Heart right ventricle (tissue), 16 donors: ENCODE data around the gene ZFAND2B. TPM values are rescaled to one million over a fixed set of nuclear protein-coding genes. Genes with fewer than 3 reads are reported as not detected.

Experiments used
- ATAC-seq, 8 donors: fragments of 200-7000 bp; cut with Tn5 transposase; one replicate each; pipeline ENCODE4 v1.9.1; 2020; ENCODE audit warnings: mild to moderate bottlenecking in 8 of 8, moderate library complexity in 8 of 8, moderate number of reproducible peaks in 1 of 8
- DNase-seq, 2 donors: peaks; one replicate each; pipeline ENCODE4 v3.0.0-alpha.2; 2020
- H3K27ac ChIP-seq, 10 donors: fragments of 200-600 bp; sonication (generic) in 2 of 10; one replicate each; pipeline versions ENCODE4 v1.5.0 to v1.8.0; 2020 to 2022; ENCODE audit warnings: mild to moderate bottlenecking in 3 of 10
- H3K27me3 ChIP-seq, 7 donors: fragments of 200-600 bp; one replicate each; pipeline ENCODE4 v1.8.0; 2021 to 2022; ENCODE audit warnings: mild to moderate bottlenecking in 2 of 7
- H3K36me3 ChIP-seq, 9 donors: fragments of 200-600 bp; sonication (generic) in 1 of 9; one replicate each; pipeline versions ENCODE4 v1.5.0 to v1.8.0; 2020 to 2022; ENCODE audit warnings: mild to moderate bottlenecking in 2 of 9
- H3K4me1 ChIP-seq, 9 donors: fragments of 200-600 bp; sonication (generic) in 1 of 9; one replicate each; pipeline versions ENCODE4 v1.5.0 to v1.8.0; 2020 to 2022; ENCODE audit warnings: mild to moderate bottlenecking in 4 of 9
- H3K4me3 ChIP-seq, 10 donors: fragments of 200-600 bp; sonication (generic) in 2 of 10; one replicate each; pipeline versions ENCODE4 v1.5.0 to v1.8.0; 2020 to 2022; ENCODE audit warnings: mild to moderate bottlenecking in 7 of 10, moderate library complexity in 2 of 10
- H3K9me3 ChIP-seq, 11 donors: fragments of 200-600 bp in 10 of 11; sonication (generic) in 2 of 11; one replicate each; pipeline versions ENCODE4 v1.5.0 to v1.8.0; 2013 to 2022; ENCODE audit warnings: mild to moderate bottlenecking in 2 of 11, control low read depth in 1 of 11, moderate library complexity in 1 of 11
- WGBS, 2 donors: extraction: QIAGEN DNeasy Blood & Tissue Kit; methylation state at CpG; one replicate each; pipeline ENCODE4 v1.1.7; 2013; ENCODE audit warnings: inconsistent platforms in 1 of 2; 5-methylcytosine and 5-hydroxymethylcytosine counted together
- intact Hi-C, 10 donors: fragments of 100-400 bp; cut with DNase I; formaldehyde crosslinking; loops; one replicate each; pipeline versions ENCODE4 v1.11.1 to v1.14.2; 2022
- polyA plus RNA-seq, 2 donors: library from polyadenylated mRNA; stranded (reverse); fragments of 200-250 nt; gene quantifications; one replicate each; pipeline ENCODE4 v1.2.3, GENCODE V29; 2013
- total RNA-seq, 10 donors: library from RNA; stranded (reverse); fragmentation: NEBNext Ultra II Directional in 3 of 10; extraction: Animal tissue kit (Norgen Biotek cat#: 25700) in 3 of 10; gene quantifications; one replicate each; pipeline versions ENCODE4 v1.2.1 to v1.2.4, GENCODE V29; 2021 to 2023
- TF ChIP-seq, protein P1 (sequence below), 9 donors: fragments of 200-600 bp; sonication (generic) in 2 of 9; IDR thresholded peaks; one replicate each; pipeline versions ENCODE4 v1.5.0 to v1.8.0; 2021 to 2022; ENCODE audit warnings: antibody characterized with exemption in 9 of 9, mild to moderate bottlenecking in 5 of 9, moderate library complexity in 1 of 9
- donor health status: Arrhythmogenic right ventricular cardiomyopathy.
- donor health status: ischemic (EF 13 %, LVEDD 7.1; RV severe dilation, severe dysfunction).
- donor health status: healthy with polysubstance abuse.
- donor health status: DM: no; HTN: yes; CAD: no.
- donor health status: DM: no; HTN: no; CAD: no.
- donor health status: ischemic (EF 25% LVEDD 6.9; RV normal size, moderate dysfunction).
- donor health status: ischemic (EF 25% LVEDD 5.7; RV mildly dilated, moderate dysfunction).
- donor health status: healthy.
- donor health status: DM: yes; HTN: yes; CAD: no.
- donor health status: Ischemic cardiomyopathy.
- donor health status: ischemic (EF 35%, LVEDD 5.7; RV mildly dilated, moderate dysfunction).
- donor health status: nonischemic (EF 11% LVEDD 7.7; RV severe dilation, severe dysfunction).
- donor health status: DM: yes; HTN: yes; CAD: no.
- donor health status: PGD.
- donor health status: ischemic (EF 29% LVEDD 5.4; RV normal size, mild dysfunction).
- donor health status: nonischemic (EF 23%, LVEDD 6.1; RV moderate dilation, normal function).

ZFAND2B gene
- total and polyA plus RNA-seq, 12 donors, result 11.5 to 40.8 (median 17.4) TPM

DNA sequence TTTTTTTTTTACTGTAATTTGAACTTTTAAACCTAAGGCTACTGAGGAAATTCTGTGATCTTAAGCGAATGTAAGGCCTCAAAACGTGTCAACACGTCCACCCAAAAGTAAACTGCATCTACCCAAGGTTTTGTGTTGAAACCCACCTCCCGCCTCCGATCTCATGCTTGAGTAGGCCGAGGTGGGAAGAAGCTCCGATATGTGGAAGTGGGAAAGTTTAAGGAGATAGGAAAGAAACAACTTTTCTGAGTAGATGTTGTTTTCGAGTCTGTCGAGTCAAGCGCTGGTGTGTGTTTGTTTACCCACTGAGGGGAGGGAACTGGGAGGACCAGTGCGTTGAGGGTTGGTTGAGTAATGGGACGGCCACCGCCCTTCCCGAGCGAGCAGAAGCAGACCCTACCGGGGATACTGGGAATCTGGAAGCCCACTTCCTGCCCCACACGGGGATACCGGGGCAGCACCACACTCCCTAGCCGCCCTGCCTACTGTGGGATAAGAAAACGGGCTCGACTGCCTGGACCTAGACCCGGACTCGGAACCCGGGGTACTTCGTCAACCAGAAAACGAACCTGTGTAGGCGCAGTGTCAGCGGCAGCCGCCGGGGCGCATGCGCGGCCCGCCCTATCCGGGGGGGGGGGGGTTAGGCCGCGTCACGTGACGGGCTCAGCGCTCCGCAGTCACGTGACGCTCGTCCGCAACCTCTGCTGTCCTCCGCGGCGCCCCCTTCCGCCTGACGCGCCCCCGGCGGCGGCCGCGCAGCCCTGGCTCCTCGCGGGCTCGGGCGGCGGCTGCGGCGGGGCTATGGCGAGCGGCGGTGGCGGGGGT is 28.8 kb upstream of the ZFAND2B start, which contains the start of gene RETREG2:
TSS of gene RETREG2 (plus strand) at position 724 of the 825 bp plus-strand sequence. CDS start at position 802, 78 bp downstream.
- Histone ChIP-seq H3K36me3 (peaks cover 4 to 63% (median 56%) of the 10 kb centered on the region in 9 donors), H3K4me3 (peak within 1 kb of the TSS; percentile 42 to 97 (median 92)), H3K27me3 (no peaks in the 10 kb centered on the region), H3K27ac (peak within 1 kb of the TSS; percentile 89 to 100 (median 99)), H3K9me3 (no peaks in the 10 kb centered on the region), H3K4me1 (peaks cover 11 to 58% (median 37%) of the 10 kb centered on the region in 9 donors)
- intact Hi-C loops, result loop anchor here in 8 of 10 donors (1.0 to 10.0 kb wide), 10 partner anchors 17 to 210 kb away; partner anchors contain the start of genes DNPEP (in 4 of the 8), ZFAND2B (in 4 of the 8), NHEJ1 (in 3 of the 8) and ABCB6 (in 2 of the 8)
- DNase-seq (peak; percentile 86 to 89), ATAC-seq (peak; percentile 77 to 93 (median 84))
- TF ChIP-seq, protein P1, sequence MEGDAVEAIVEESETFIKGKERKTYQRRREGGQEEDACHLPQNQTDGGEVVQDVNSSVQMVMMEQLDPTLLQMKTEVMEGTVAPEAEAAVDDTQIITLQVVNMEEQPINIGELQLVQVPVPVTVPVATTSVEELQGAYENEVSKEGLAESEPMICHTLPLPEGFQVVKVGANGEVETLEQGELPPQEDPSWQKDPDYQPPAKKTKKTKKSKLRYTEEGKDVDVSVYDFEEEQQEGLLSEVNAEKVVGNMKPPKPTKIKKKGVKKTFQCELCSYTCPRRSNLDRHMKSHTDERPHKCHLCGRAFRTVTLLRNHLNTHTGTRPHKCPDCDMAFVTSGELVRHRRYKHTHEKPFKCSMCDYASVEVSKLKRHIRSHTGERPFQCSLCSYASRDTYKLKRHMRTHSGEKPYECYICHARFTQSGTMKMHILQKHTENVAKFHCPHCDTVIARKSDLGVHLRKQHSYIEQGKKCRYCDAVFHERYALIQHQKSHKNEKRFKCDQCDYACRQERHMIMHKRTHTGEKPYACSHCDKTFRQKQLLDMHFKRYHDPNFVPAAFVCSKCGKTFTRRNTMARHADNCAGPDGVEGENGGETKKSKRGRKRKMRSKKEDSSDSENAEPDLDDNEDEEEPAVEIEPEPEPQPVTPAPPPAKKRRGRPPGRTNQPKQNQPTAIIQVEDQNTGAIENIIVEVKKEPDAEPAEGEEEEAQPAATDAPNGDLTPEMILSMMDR (IDR thresholded peaks at IDR 0.05), result peak in 6 of 9 donors; percentile 25 to 70 (median 38)
- WGBS, 2 donors, result 1% methylated on average over 58 to 67 of the region's 67 CpGs

DNA sequence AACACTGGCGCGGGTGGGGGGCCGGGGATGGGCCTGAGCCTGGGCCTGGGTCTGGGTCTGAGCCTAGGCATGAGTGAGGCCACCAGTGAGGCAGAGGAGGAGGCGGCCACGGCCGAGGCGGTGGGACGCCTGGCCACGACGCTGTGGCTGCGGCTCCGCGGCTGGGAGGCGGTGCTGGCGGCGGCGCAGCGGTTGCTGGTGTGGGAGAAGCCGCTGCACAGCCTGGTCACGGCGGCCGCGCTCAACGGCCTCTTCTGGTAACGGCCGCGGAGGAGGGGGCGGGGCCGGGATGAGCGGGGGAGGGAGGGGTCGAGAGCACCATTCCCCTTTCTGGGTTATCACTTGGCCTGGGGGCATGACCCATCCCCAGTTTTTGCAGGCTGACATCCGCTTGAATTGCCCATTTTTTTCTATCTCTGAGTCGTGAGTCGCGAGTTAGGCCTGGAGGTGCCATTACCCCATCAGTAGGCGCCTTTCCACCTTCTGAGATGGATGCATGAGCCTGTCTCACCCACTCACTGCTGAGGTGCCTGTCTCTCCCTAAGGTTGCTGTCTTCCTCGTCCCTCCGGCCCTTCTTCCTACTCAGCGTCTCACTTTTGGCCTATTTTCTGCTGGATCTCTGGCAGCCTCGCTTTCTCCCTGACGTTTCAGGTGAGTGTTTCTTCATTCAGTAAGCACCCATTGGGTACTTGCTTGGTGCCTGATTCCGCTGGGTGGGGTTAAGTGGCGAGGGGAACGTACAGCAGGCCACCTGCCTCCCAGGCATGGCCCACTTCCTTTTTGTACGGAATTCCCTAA is 28.0 kb upstream of the ZFAND2B start:
- Histone ChIP-seq H3K27me3 (no peaks in the 10 kb centered on the region), H3K27ac (peak overlapping the region; percentile 89 to 100 (median 99)), H3K4me1 (peaks cover 11 to 61% (median 37%) of the 10 kb centered on the region in 9 donors), H3K9me3 (no peaks in the 10 kb centered on the region), H3K36me3 (peaks cover under 1 to 63% (median 56%) of the 10 kb centered on the region in 9 donors), H3K4me3 (peak overlapping the region; percentile 42 to 97 (median 92))
- peak; percentile 43 to 66 for DNase-seq
- 3 to 4% methylated on average over 45 of the region's 45 CpGs for WGBS, 2 donors
- ATAC-seq, result peak in 6 of 8 donors; percentile 0 to 8 (median 2)
- intact Hi-C loops, result loop anchor here in 6 of 10 donors (1.0 to 10.0 kb wide), 9 partner anchors 18 to 209 kb away; partner anchors contain the start of genes DNPEP (in 4 of the 6), ABCB6 (in 2 of the 6), ZFAND2B (in 2 of the 6) and ANKZF1 (in 1 of the 6)
- TF ChIP-seq, protein P1 (IDR thresholded peaks at IDR 0.05), result no peak

DNA sequence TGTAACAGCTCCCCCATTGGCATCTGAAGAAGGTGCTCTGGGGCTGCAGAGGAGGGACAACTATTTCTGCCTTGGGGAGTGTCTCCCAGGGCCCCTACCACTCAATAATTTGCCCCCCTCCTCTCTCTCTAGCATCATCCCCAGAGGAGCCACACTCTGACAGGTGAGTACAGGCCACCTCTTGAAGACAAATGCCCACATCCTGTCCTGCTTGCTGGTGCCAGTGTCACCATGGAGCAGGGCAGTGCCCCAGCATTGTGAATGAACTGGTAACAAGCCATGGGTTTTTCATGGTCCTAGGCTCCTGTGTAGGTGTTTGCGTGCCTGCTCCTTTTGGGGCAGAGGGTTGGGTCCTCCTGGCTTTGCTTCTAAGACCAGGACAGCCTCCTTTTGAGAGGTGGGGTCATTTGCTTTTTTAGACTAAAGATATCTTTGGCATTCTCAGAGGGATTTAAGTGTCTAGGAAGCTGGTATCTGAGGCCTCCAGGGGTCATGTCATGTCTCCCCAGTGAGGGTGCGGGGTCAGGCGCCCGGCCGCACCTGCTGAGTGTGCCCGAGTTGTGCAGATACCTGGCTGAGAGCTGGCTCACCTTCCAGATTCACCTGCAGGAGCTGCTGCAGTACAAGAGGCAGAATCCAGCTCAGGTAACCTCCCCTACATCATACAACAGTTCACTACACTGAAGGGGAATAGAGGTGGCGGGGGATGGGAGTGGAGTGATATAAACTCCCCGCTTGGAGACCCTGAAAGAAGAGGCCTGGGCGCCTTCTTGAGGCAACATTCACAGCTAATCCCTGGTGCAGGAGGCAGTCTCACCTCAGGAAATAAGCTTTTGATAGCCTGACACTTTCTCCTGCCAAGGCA is 26.7 kb upstream of the ZFAND2B start:
- H3K4me1 ChIP-seq, result peaks cover 11 to 54% (median 35%) of the 10 kb centered on the region in 9 donors
- H3K4me3 ChIP-seq, result peak overlapping the region in 2 of 10 donors; percentile 90 to 95
- H3K27ac ChIP-seq, result no peak overlapping the region
- no peaks in the 10 kb centered on the region for H3K27me3 ChIP-seq
- H3K36me3 ChIP-seq, result peaks cover 0 to 63% (median 49%) of the 10 kb centered on the region in 9 donors
- no peak for ATAC-seq
- H3K9me3 ChIP-seq, result no peaks in the 10 kb centered on the region
- WGBS, 2 donors, result 97 to 98% methylated on average over 9 of the region's 9 CpGs
- intact Hi-C loops, result loop anchor here in 6 of 10 donors (1.0 to 10.0 kb wide), 8 partner anchors 19 to 207 kb away; partner anchors contain the start of genes DNPEP (in 4 of the 6), ABCB6 (in 2 of the 6), DNAJB2 (in 1 of the 6) and NHEJ1 (in 1 of the 6)
- TF ChIP-seq, protein P1 (IDR thresholded peaks at IDR 0.05), result no peak
- no peak for DNase-seq
